ENCODE results near the gene STARD13.
"Not testable (repeated sequence)": the region's sequence is repeated elsewhere in the genome, so short reads cannot be mapped to it uniquely, and the experiment has no call there.

STARD13 gene

GRCh38 chr13:33178209-33178840, 107.2 kb downstream of the STARD13 start:
- DNase-seq (ENCODE audit: low read depth), result no peak

- DNase-seq (ENCODE audit: low read depth), result not testable (repeated sequence)
These were observed 108.0 kb downstream of the STARD13 start for GRCh38 chr13:33177340-33178208.

GRCh38 chr13:33176526-33176925, 109.0 kb downstream of the STARD13 start:
- DNase-seq (ENCODE audit: low read depth), result no peak

GRCh38 chr13:33175991-33176390, 109.6 kb downstream of the STARD13 start:
- DNase-seq (ENCODE audit: low read depth), result no peak

- no peak for DNase-seq (ENCODE audit: low read depth)
These were observed 110.6 kb downstream of the STARD13 start for GRCh38 chr13:33174931-33175330.

- no peak for DNase-seq (ENCODE audit: low read depth)
These were observed 111.1 kb downstream of the STARD13 start for GRCh38 chr13:33174491-33174890.

- no peak for DNase-seq (ENCODE audit: low read depth)
These were observed 112.6 kb downstream of the STARD13 start for GRCh38 chr13:33172911-33173310.

GRCh38 chr13:33172400-33172799, 113.2 kb downstream of the STARD13 start:
- DNase-seq (ENCODE audit: low read depth), result no peak

- DNase-seq (ENCODE audit: low read depth), result no peak
These were observed 116.1 kb downstream of the STARD13 start for GRCh38 chr13:33169273-33169980.

GRCh38 chr13:33168321-33168960, 117.1 kb downstream of the STARD13 start:
- DNase-seq (ENCODE audit: low read depth), result no peak

GRCh38 chr13:33167491-33167890, 118.1 kb downstream of the STARD13 start:
- no peak for DNase-seq (ENCODE audit: low read depth)

- no peak for DNase-seq (ENCODE audit: low read depth)
These were observed 119.8 kb downstream of the STARD13 start for GRCh38 chr13:33165787-33166186.

GRCh38 chr13:33164331-33164730, 121.2 kb downstream of the STARD13 start:
- no peak for DNase-seq (ENCODE audit: low read depth)

GRCh38 chr13:33162725-33163124, 122.8 kb downstream of the STARD13 start:
- not testable (repeated sequence) for DNase-seq (ENCODE audit: low read depth)

- no peak for DNase-seq (ENCODE audit: low read depth)
These were observed 126.7 kb downstream of the STARD13 start for GRCh38 chr13:33158816-33159215.

GRCh38 chr13:33158271-33158670, 127.3 kb downstream of the STARD13 start:
- DNase-seq (ENCODE audit: low read depth), result no peak

- no peak for DNase-seq (ENCODE audit: low read depth)
These were observed 130.6 kb downstream of the STARD13 start for GRCh38 chr13:33154911-33155310.

GRCh38 chr13:33153421-33154404, 131.8 kb downstream of the STARD13 start:
- no peak for DNase-seq (ENCODE audit: low read depth)

- DNase-seq (ENCODE audit: low read depth), result no peak
These were observed 133.2 kb downstream of the STARD13 start for GRCh38 chr13:33152389-33152788.

GRCh38 chr13:33150662-33151061, 134.9 kb downstream of the STARD13 start:
- no peak for DNase-seq (ENCODE audit: low read depth)

- no peak for DNase-seq (ENCODE audit: low read depth)
These were observed 135.4 kb downstream of the STARD13 start for GRCh38 chr13:33150126-33150525.
